Upper lobe of left lung (tissue), 4 donors: ENCODE results near the gene PRKN.

Source experiments
- EP300 ChIP-seq, 4 donors: sonication (generic); formaldehyde crosslinking; IDR thresholded peaks; one replicate each; pipeline ENCODE4 v1.5.1; 2017; ENCODE audit warnings: antibody characterized with exemption in 4 of 4, control low read depth in 2 of 4
- POLR2A ChIP-seq, 4 donors: fragments of 450-650 bp; IDR thresholded peaks; one replicate each; pipeline ENCODE4 v1.5.1; 2016 to 2017; ENCODE audit warnings: antibody characterized with exemption in 4 of 4, mild to moderate bottlenecking in 2 of 4
- POLR2AphosphoS5 ChIP-seq, 2 donors: sonication (generic); formaldehyde crosslinking; IDR thresholded peaks; one replicate each; pipeline ENCODE4 v1.5.1; 2017; ENCODE audit warnings: antibody characterized with exemption in 2 of 2
- TF ChIP-seq, protein P1 (sequence below), 6 experiments: fragments of 450-650 bp in 4 of 6; fragments of 200-600 bp in 2 of 6; sonication (generic) in 2 of 6; IDR thresholded peaks; one replicate each; pipeline ENCODE4 v1.5.1; 2016 to 2019; ENCODE audit warnings: antibody characterized with exemption in 6 of 6

DNA sequence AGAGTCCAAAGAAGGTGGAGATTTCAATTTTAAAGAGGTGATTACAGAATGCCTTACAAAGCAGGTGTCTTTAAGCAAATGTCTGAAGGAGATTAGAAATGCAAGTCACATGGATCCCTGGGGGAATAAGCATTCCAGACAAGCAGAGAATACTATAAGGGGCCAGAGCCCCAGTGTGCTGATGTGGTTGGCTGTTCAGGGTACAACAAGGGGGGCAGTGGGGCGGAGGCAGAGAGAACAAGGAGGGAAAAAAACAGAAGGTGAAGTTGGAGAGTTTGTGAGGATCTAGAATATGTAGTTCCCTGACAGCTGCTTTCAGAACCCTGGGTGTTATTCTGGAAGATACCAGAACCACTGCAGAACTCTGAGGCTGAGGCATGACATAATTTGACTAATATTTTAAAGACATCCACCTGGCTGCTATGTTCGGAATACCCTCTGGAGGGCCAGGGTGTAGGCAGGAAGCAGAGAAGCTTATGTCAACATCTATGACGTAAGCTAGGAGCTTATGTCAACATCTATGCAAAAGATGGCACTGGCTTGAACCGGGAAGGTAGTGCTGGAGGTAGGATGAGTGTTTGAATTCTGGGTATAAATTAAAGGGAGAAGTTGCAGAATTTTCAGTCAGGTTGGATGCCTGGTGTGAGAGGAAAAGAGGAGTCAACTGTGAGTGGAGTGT lies 1177.5 kb downstream of the PRKN start:
- TF ChIP-seq, protein P1, sequence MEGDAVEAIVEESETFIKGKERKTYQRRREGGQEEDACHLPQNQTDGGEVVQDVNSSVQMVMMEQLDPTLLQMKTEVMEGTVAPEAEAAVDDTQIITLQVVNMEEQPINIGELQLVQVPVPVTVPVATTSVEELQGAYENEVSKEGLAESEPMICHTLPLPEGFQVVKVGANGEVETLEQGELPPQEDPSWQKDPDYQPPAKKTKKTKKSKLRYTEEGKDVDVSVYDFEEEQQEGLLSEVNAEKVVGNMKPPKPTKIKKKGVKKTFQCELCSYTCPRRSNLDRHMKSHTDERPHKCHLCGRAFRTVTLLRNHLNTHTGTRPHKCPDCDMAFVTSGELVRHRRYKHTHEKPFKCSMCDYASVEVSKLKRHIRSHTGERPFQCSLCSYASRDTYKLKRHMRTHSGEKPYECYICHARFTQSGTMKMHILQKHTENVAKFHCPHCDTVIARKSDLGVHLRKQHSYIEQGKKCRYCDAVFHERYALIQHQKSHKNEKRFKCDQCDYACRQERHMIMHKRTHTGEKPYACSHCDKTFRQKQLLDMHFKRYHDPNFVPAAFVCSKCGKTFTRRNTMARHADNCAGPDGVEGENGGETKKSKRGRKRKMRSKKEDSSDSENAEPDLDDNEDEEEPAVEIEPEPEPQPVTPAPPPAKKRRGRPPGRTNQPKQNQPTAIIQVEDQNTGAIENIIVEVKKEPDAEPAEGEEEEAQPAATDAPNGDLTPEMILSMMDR (IDR thresholded peaks at IDR 0.05), result no peak
- TF ChIP-seq POLR2A (IDR thresholded peaks at IDR 0.05) (no peak), POLR2AphosphoS5 (IDR thresholded peaks at IDR 0.05) (no peak), EP300 (IDR thresholded peaks at IDR 0.05) (no peak)
